HCEC 1CT (cell line): ENCODE results near the gene SNRNP70.
"Not testable (repeated sequence)": the region's sequence is repeated elsewhere in the genome, so short reads cannot be mapped to it uniquely, and the experiment has no call there.

Experiments used
- DNase-seq: peaks from one replicate; pipeline ENCODE4 v3.0.0-alpha.2; 2017

SNRNP70 gene

GRCh38 chr19:49085020-49085867 is at the start of gene SNRNP70:
Gene SNRNP70 (plus strand): TSS chr19:49085451. CDS start chr19:49086415, 964 bp downstream.
- peak; percentile 99 for DNase-seq

DNA sequence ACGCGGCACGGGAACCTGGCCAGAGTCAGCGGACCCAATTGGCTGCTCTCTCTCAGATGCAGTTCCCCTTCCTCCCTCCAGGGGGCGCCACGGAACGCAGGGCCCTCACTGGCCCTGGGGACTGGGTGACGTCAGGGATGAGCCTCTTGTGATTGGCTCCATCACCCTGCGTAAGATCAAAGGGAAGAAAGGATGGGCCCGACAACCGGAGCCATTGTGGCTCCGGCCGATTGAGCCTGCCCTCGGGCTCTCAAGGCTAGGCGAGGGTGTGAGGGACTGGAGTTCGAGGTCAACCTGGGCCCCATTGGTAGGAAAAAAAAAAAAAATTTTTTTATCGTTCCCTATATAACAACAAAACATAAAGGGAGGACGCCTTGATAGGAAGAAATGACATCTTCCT is 48.4 kb upstream of the SNRNP70 start, which contains the start of gene CGB1:
TSS of gene CGB1 (minus strand) at position 81 of the 400 bp plus-strand sequence. CDS start 184 bp downstream, outside the sequence.
- not testable (repeated sequence) for DNase-seq

DNA sequence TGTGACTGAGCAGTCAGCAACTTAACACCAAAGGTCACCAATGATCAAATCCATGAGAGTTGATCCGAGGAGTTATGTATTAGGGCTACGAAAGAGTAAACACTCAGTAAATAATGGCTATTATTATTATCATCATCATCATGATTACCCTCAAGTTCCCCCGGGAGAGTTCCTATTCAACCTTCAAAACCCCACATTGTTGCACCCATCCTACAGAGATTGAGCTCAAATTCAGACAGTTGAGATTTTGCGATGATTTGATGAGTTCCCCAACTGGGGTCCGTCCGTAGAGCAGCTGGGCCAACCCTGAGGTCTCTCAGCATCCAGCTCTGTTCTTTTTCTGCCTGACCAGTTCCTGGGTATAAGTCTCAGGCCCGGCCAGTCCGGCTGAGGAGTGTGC is 47.1 kb upstream of the SNRNP70 start:
- DNase-seq = not testable (repeated sequence)

GRCh38 chr19:49038557-49039276 is 46.5 kb upstream of the SNRNP70 start:
- peak; percentile 65 for DNase-seq

DNA sequence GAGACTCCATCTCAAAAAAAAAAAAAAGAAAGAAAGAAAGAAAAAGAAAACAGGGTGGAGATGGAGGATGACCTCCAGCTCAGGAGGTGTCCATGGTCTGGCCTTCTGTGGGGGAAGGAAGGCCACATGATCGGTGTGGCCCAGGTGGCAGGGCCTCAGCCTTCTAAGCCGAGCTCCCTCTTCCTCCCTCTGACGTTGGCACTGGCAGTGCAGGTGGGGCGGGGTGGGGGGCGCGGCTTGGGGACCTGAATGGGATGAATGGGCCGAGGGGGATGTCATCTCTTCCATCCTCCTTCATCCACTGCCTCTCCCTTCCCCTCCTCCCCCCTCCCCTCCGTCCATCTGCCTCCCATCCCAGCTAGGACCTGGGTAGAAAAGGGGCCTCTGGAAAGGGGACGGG is 45.5 kb upstream of the SNRNP70 start:
- DNase-seq = not testable (repeated sequence)

- no peak for DNase-seq
Observed at GRCh38 chr19:49042177-49042576, 43.1 kb upstream of the SNRNP70 start.

- DNase-seq = not testable (repeated sequence)
Observed at GRCh38 chr19:49042666-49043065, 42.6 kb upstream of the SNRNP70 start.

GRCh38 chr19:49043548-49043947 is 41.7 kb upstream of the SNRNP70 start, which contains the start of gene CGB5:
Gene CGB5 (plus strand): TSS chr19:49043848. CDS start chr19:49044210, 362 bp downstream.
- not testable (repeated sequence) for DNase-seq

DNA sequence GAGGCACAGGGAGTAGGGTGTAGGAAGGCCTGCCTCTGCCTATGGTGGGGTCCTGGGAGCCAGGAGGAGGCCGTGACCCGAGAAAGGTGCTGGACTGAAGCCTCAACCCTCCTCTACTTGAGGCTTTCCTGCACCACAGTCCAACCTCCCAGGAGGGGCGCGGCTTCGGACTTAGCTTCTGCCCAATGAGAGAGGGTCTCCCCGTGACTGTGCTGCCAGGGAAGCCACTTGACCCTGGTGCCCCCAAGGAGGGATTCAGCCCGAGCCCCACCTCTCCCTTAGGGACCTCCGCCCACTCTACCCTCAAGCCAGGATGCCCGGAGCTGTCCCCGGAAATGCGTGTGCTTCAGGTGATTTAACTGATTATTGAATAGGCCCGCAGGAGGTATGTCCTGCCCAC is 36.2 kb upstream of the SNRNP70 start, which contains the start of gene CGB8:
TSS of gene CGB8 (minus strand) at position 101 of the 400 bp plus-strand sequence. CDS start 372 bp downstream, outside the sequence.
- not testable (repeated sequence) for DNase-seq

GRCh38 chr19:49049834-49050233 is 35.4 kb upstream of the SNRNP70 start:
- not testable (repeated sequence) for DNase-seq

DNA sequence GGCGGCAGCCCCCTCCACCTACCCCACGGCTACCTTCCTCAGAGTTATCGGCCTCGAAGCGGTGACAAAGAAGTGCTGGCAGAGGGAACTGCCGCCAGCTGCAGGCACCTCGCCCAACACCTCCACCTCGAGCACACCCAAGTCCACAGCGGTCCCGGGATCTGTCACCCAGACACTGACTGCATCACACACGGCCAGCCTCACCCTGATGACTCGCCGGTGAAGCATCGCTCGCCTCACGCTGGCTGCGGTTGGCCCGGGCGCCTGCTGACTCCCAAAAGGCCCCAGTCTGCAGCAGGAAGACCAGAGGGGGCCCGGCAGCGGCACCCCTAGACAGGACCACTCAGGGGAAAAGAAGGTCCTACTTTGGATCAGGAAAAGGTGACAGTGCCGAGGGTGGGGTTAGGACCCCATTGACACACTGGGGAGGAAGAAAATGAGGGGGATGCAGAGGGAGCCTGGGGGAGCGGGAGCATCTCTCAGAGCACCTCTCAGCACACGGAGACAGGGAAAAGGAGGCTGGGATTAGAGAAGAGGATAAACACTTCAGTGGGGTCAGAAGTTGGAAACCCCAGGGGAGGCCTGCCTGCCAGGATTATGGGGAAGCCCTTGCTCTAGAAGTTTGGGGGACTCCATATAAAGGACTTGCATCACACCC is 34.7 kb upstream of the SNRNP70 start:
- peak; percentile 63 for DNase-seq

- peak; percentile 66 for DNase-seq
Observed at GRCh38 chr19:49056101-49056901, 28.9 kb upstream of the SNRNP70 start.

GRCh38 chr19:49056902-49057596 is 28.2 kb upstream of the SNRNP70 start:
- DNase-seq = not testable (repeated sequence)

GRCh38 chr19:49057636-49058234 is 27.5 kb upstream of the SNRNP70 start, which contains the start of gene CGB7:
Gene CGB7 (minus strand): TSS chr19:49057749. CDS start chr19:49055375, 2,374 bp downstream.
- DNase-seq = peak; percentile 52

- DNase-seq = no peak
Observed at GRCh38 chr19:49058562-49058961, 26.7 kb upstream of the SNRNP70 start.

GRCh38 chr19:49059053-49059452 is 26.2 kb upstream of the SNRNP70 start:
- no peak for DNase-seq

GRCh38 chr19:49061000-49061399 is 24.3 kb upstream of the SNRNP70 start:
- no peak for DNase-seq

DNA sequence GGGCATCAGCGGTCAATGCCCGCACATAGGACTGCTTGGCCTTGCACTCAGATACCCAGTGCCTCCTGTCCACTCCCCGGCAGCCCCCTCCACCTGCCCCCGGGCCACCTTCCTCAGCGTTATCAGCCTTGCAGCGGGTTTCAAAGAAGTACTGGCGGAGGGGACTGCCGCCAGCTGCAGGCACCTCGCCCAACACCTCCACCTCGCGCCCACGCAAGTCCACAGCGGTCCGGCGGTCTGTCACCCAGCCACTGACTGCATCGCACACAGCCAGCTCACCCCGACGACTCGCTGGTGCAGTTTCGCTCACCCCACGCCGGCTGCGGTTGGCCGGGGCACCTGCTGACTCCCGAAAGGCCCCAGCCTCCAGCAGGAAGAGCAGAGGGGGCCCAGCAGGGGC is 23.8 kb upstream of the SNRNP70 start:
- no peak for DNase-seq

DNA sequence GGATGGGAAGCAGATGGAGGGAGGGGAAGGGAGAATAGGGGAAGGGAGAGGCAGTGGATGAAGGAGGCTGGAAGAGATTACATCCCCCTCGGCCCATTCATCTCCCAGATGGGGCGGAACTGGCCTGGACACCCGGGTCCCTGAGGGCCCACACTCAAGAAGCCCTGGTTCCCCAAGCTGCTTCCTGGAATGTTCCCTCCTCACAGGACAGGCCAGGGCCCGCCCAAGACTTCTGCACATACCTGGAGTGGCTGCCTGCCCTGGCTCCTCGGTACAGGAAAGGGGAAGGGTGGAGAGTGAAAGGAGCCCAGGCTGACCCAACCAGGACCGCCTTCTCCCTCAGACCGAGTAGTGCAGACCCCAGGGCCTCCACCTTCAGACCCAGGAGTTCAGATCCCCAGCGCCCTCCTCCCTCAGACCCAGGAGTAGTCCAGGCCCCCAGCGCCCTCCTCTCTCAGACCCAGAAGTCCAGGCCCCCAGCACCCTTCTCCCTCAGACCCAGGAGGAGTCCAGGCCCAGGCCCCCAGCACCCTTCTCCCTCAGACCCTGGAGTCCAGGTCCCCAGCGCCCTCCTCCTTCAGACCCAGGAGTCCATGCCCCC is 21.1 kb upstream of the SNRNP70 start:
- no peak for DNase-seq
